HG03457 (cell line): ENCODE measurements around the gene OPCML.

Experiments
- ATAC-seq: cut with Tn5 transposase; IDR thresholded peaks from one replicate; pipeline ENCODE4 v1.9.1; 2021; ENCODE audit warnings: moderate number of reproducible peaks; ENCODE audit not compliant: unreplicated experiment

OPCML gene

GRCh38 chr11:133305208-133305956 lies 226.9 kb downstream of the OPCML start:
- no peak for ATAC-seq

DNA sequence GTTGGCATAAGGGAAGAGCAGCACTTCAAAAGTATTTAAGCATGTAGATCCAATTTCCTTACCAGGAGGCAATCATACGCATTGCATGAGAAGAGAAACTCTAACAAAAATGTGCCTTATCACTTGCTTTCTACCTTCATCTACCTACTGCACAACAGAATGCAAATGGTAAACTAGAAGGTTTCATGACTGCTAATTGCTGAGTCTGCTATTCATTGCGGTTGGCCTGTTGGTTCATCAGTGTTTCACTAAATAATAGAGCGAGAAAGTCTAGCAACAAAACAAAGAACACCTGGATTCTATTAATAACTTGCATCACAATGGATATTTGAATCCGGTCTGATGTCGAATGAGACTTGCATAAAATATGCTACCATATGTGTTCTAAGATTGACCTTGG lies 229.0 kb downstream of the OPCML start:
- no peak for ATAC-seq

GRCh38 chr11:133302056-133302455 lies 230.2 kb downstream of the OPCML start:
- ATAC-seq = no peak

- no peak for ATAC-seq
These were observed 231.6 kb downstream of the OPCML start for GRCh38 chr11:133300666-133301065.

DNA sequence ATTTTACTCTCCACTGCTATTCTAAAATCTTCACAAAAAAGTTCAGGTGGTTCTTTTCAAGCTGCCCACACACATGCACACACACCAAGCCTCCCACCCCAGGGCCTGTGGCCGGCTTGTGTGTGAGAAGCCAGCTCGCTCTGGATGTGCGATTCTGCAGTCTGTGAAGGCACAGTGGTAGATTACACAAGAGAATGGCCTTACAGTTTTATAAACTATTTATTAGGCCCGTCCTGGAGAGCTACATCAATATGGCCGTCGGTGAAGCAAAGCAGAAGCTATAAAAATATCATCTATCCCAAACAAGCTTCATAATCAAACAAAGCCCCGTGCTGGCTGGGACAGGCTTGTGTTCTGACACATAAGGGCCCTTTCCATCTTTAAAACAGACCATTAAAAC lies 240.5 kb downstream of the OPCML start:
- no peak for ATAC-seq

DNA sequence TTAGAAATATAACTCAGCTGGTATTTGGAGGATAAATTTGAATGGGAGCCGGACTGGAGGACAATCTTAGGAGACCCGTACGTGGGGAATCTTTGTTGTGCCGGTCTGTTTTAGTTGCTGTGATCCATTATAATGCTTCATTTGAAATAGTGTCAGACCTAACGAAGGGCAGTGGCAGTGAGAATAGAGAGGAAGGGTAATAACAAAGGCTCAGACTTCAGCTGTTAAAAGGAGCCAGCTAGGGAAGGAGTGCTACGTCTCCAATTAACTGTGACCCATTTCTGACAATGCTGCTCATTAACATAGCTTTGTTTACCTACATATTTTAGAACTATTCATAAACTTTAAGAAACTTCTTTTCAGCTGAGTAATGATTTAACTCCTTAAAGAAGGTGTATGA lies 246.9 kb downstream of the OPCML start:
- ATAC-seq = no peak

DNA sequence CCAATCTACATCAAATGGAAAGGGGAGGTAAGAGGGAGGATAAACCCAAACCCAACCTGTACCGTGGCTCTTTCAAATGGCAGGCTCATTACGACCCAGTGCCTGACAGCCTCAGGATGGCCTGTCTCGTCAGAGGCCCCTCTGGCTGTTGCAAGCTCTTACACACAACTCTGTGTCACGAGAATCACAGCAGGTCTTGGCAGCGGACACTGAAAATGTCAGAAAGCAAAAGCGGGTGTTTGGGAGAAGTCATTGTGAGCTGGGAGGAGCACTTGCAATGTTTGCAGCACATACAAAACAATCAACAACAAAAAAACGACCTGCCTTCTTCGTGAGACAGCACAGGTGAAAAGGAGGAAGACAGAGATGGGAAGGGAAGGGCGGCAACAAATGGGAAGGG lies 248.1 kb downstream of the OPCML start:
- ATAC-seq = no peak

- no peak for ATAC-seq
These were observed 254.4 kb downstream of the OPCML start for GRCh38 chr11:133277886-133278285.

DNA sequence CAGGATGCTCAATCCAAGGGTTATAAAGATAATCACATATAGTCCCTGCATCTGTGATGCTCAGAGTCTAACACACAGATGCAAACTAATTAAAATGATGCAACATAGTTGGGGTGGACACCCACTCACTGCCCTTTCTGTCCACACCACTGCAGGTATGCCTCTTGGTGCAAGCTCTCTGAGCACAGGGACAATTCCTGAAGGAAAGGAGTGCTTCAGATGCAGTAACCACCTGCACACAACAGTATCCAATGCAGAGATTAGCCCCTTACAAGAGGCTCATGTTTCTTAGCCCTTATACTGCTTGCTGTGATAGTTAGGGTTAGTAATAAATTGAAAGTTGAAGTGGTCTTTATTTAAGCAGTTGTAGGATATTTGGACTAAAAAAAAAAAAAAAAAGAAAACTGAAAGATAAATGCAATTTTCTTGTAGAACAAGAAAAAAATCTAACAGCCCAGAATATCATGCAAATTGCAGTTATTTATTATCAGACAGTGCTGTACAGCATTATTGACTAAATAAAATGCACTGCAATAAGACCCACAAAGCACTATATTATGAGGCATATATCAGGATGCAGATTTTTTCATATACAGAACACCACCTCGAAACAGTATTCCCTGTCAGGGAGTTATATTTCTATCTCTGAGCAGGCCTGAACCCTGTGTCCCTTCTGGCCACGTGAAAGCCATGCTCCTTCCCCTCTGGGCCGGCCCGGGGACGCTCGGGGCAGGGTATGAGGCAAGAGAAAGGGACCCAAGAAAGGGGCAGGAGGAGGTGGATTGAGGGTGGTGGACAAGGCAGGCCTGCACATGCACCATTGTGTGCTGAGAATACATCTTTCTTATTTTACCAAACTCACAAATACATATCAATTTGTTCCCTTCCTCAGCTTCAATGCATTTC lies 260.2 kb downstream of the OPCML start:
- ATAC-seq = no peak

- ATAC-seq = no peak
These were observed 261.1 kb downstream of the OPCML start for GRCh38 chr11:133271206-133271605.

DNA sequence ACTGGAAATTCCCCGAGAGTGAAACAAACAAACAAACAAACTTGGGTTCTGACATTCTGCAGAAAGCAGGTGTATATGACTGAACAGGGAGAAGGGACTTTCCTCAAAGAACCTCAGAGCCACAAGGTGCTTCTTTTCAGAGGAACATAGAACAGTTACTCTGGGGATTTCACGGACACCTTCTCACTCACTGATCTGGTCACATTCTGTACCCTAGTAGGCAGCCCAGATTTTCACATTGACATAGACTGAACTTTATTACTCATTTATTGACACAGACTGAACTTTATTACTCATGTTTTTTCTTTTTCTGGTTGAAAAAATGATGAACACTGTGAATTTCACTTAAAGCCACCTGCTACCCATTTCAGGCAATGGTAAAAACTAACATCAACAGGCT lies 263.0 kb downstream of the OPCML start:
- peak; percentile 97 for ATAC-seq

- no peak for ATAC-seq
These were observed 265.3 kb downstream of the OPCML start for GRCh38 chr11:133266986-133267385.

GRCh38 chr11:133265530-133266035 lies 266.7 kb downstream of the OPCML start:
- no peak for ATAC-seq

DNA sequence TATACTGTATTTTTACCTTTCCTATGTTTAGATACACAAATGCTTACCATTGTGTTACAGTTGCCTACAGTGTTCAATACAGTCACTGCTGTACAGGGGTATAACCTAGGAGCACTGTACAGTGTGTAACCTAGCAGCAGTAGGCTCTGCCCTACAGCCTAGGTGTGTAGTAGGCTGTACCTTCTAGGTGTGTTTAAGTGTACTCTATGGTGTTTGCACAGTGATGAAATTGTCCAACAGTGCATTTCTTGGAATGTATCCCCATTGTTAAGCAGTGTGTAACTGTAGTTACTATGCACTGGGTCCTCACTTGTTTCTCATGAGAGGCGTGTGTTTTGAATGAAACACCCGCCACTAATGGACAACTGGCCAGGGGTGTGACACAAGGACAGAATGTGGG lies 269.0 kb downstream of the OPCML start:
- no peak for ATAC-seq

- ATAC-seq = no peak
These were observed 273.6 kb downstream of the OPCML start for GRCh38 chr11:133258751-133259150.

DNA sequence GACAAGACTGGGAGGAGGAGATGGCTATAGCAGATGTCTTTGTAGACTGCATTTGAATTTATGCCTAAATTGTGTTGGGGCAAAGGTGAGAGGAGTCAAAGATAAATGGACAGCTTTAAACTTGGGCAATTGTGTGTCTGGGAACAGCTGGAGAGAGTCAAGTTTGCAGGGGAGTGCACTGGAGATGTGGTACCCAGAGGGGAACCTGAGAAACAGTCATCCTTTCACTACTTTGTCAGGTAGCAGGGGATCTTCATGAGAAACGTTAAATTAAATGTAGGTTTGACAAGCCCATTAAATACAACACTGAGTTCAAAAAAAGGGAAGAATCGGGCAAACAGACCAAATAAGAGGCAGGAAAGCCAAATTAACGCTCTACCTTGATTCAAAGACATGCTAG lies 277.7 kb downstream of the OPCML start:
- ATAC-seq = no peak

- ATAC-seq = no peak
These were observed 278.7 kb downstream of the OPCML start for GRCh38 chr11:133253570-133253969.

DNA sequence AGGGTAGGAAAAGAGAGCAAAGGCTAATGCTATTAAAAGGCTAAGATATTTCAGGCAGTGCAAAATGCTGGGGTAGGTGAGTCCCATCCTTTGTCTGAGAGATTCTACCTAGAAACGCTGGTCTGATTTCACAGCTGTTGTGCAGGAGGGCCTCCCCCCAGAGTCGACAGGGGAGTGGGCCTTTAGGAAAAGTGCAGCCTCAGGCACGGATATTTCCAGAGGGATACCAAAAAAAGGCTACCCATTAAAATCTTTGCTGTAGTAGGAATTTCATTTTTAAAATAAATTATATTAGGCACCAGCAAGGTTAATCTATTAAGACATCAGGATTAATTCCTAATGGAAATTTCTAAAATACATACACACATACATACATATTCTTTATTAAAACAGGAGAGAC lies 280.5 kb downstream of the OPCML start:
- no peak for ATAC-seq

DNA sequence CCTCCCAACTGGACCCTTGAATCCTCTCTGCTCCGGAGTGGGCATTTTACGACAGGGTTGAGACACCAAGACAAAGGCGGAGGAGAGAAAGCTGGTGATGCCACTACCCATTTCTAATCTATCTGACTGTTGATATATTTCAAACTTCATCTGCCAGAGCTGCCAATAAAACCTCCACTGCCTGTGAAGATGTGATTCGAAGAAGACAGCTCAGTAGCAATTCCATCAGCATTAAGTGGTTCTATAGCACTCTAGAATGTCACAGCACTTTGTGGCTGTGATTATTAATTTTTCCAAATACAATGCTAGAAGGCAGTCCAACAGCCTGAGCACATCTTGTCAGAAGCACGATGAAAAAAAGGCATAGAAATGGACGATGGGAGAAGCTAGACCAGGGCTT lies 282.8 kb downstream of the OPCML start:
- no peak for ATAC-seq

GRCh38 chr11:133249065-133249464 lies 283.2 kb downstream of the OPCML start:
- no peak for ATAC-seq

GRCh38 chr11:133243832-133244231 lies 288.5 kb downstream of the OPCML start:
- ATAC-seq = no peak
